ENCODE results near the gene ATG4C.

Gene ATG4C

DNA sequence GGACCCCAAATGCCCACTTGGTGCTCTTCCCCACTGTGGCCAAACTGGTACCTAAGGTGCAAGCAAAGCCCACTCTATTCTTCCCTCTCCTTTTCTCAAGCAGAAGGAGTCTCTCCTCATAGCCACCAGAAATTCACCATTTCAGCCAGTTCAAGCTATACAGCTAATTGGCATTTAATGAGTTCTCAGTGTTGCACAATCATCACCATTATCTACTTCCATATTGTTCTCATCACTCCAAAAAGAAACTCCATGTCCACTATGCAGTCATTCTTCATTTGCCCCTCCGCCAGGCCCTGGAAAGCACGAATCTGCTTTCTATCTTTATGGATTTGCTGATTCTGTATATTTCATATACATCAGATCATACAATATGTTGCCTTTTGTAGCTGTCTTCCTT, 9.9 kb upstream of the ATG4C start:
- no peaks in the 10 kb centered on the region for H3K4me1 ChIP-seq (ENCODE audit: insufficient read depth, low read length, severe bottlenecking)
- no peak overlapping the region for H3K27ac ChIP-seq (ENCODE audit: low read depth, low read length, poor library complexity, severe bottlenecking)

DNA sequence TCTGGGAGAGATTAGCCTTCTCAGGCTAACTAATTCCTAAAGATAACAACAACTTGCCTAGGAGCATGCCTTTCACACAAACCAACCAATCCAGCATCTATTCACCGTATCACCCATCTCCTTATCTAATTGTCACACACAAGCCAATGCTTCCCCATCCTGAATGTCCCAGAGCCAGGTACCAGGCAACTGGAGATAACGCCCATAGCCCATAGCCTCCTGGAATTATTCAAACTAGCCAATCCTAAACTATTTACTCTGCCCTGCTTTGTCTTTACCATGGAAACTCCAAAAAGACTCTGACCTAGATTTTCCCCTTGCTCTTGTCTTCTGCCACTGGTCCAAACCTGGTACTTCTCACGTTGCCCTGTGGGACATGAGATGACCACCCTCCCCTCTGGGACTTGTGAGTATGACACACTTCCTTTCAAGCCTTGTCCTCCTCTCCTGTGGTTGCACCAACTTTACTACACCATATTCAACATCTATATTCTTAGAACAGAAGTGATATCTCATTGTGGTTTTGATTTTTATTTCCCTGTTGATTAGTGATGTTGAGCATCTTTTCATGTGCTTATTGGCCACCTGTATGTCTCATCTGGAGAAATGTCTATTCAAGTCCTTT, 8.8 kb upstream of the ATG4C start:
- Histone ChIP-seq H3K9me2 (ENCODE audit: low read depth, low read length) (no peaks in the 10 kb centered on the region), H4K20me1 (ENCODE audit: insufficient read depth, low read length) (no peaks in the 10 kb centered on the region), H3F3A (ENCODE audit: insufficient read depth, low read length) (no peaks in the 10 kb centered on the region), H3K4me2 (ENCODE audit: low read length) (no peak overlapping the region), H3K4me3 (ENCODE audit: low read depth, low read length, poor library complexity, severe bottlenecking) (no peak overlapping the region), H3K9ac (ENCODE audit: low read length) (no peak overlapping the region), H2AFZ (ENCODE audit: low read length) (no peak overlapping the region), H3K79me2 (ENCODE audit: insufficient read depth, low read length) (no peaks in the 10 kb centered on the region), H3K9me3 (ENCODE audit: low read length) (no peaks in the 10 kb centered on the region), H3K27me3 (ENCODE audit: insufficient read depth, low read length) (no peaks in the 10 kb centered on the region), H3K4me1 (ENCODE audit: insufficient read depth, low read length, severe bottlenecking) (no peaks in the 10 kb centered on the region), H3K36me3 (ENCODE audit: insufficient read depth, low read length) (no peaks in the 10 kb centered on the region), H3K27ac (ENCODE audit: low read depth, low read length, poor library complexity, severe bottlenecking) (no peak overlapping the region)
- TF ChIP-seq, protein P1, sequence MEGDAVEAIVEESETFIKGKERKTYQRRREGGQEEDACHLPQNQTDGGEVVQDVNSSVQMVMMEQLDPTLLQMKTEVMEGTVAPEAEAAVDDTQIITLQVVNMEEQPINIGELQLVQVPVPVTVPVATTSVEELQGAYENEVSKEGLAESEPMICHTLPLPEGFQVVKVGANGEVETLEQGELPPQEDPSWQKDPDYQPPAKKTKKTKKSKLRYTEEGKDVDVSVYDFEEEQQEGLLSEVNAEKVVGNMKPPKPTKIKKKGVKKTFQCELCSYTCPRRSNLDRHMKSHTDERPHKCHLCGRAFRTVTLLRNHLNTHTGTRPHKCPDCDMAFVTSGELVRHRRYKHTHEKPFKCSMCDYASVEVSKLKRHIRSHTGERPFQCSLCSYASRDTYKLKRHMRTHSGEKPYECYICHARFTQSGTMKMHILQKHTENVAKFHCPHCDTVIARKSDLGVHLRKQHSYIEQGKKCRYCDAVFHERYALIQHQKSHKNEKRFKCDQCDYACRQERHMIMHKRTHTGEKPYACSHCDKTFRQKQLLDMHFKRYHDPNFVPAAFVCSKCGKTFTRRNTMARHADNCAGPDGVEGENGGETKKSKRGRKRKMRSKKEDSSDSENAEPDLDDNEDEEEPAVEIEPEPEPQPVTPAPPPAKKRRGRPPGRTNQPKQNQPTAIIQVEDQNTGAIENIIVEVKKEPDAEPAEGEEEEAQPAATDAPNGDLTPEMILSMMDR (IDR thresholded peaks at IDR 0.05; ENCODE audit: low read length) = no peak
- TF ChIP-seq EZH2 (IDR thresholded peaks at IDR 0.05; ENCODE audit: borderline replicate concordance, low read length) = no peak

More for the DNA sequence above, 9.9 kb upstream of the ATG4C start:
- H3K4me2 ChIP-seq (ENCODE audit: low read length) = no peak overlapping the region
- H2AFZ ChIP-seq (ENCODE audit: low read length) = no peak overlapping the region
- H3K27me3 ChIP-seq (ENCODE audit: insufficient read depth, low read length) = no peaks in the 10 kb centered on the region
- no peaks in the 10 kb centered on the region for H3K9me3 ChIP-seq (ENCODE audit: low read length)
- H3K79me2 ChIP-seq (ENCODE audit: insufficient read depth, low read length) = no peaks in the 10 kb centered on the region
- H4K20me1 ChIP-seq (ENCODE audit: insufficient read depth, low read length) = no peaks in the 10 kb centered on the region
- no peak for TF ChIP-seq EZH2 (IDR thresholded peaks at IDR 0.05; ENCODE audit: borderline replicate concordance, low read length)
- TF ChIP-seq, protein P1 (IDR thresholded peaks at IDR 0.05; ENCODE audit: low read length) = no peak
- no peaks in the 10 kb centered on the region for H3K36me3 ChIP-seq (ENCODE audit: insufficient read depth, low read length)
- H3K9me2 ChIP-seq (ENCODE audit: low read depth, low read length) = no peaks in the 10 kb centered on the region
- no peaks in the 10 kb centered on the region for H3F3A ChIP-seq (ENCODE audit: insufficient read depth, low read length)
- no peak overlapping the region for H3K4me3 ChIP-seq (ENCODE audit: low read depth, low read length, poor library complexity, severe bottlenecking)
- H3K9ac ChIP-seq (ENCODE audit: low read length) = no peak overlapping the region

DNA sequence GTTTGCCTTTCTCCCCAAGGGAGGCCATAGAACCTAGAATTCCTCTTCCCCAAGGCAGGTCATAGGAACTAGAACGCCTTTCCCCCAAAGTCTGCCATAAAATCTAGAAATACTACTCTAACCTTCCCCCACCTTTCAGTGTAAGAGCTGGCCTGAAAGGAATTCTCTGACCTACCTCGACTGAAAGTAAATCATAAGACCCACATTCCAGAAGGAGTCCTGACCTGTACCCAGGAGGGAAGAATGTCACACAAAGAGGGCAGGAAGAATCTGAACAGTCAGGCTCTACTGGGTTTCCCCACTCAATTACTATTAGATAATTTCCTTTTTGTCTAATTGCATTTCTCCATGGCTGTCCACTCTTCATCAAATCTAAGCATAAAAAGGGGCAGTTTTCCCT, 5.7 kb upstream of the ATG4C start:
- no peaks in the 10 kb centered on the region for H3K79me2 ChIP-seq (ENCODE audit: insufficient read depth, low read length)
- no peak overlapping the region for H3K27ac ChIP-seq (ENCODE audit: low read depth, low read length, poor library complexity, severe bottlenecking)
- no peaks in the 10 kb centered on the region for H3K9me3 ChIP-seq (ENCODE audit: low read length)
- H3F3A ChIP-seq (ENCODE audit: insufficient read depth, low read length) = no peaks in the 10 kb centered on the region
- H3K4me3 ChIP-seq (ENCODE audit: low read depth, low read length, poor library complexity, severe bottlenecking) = no peak overlapping the region
- H3K4me2 ChIP-seq (ENCODE audit: low read length) = no peak overlapping the region
- H3K9me2 ChIP-seq (ENCODE audit: low read depth, low read length) = no peaks in the 10 kb centered on the region
- TF ChIP-seq, protein P1 (IDR thresholded peaks at IDR 0.05; ENCODE audit: low read length) = no peak
- TF ChIP-seq EZH2 (IDR thresholded peaks at IDR 0.05; ENCODE audit: borderline replicate concordance, low read length) = no peak
- no peaks in the 10 kb centered on the region for H3K36me3 ChIP-seq (ENCODE audit: insufficient read depth, low read length)
- H3K9ac ChIP-seq (ENCODE audit: low read length) = no peak overlapping the region
- H3K4me1 ChIP-seq (ENCODE audit: insufficient read depth, low read length, severe bottlenecking) = peaks cover under 1% of the 10 kb centered on the region
- H3K27me3 ChIP-seq (ENCODE audit: insufficient read depth, low read length) = no peaks in the 10 kb centered on the region
- H4K20me1 ChIP-seq (ENCODE audit: insufficient read depth, low read length) = no peaks in the 10 kb centered on the region
- no peak overlapping the region for H2AFZ ChIP-seq (ENCODE audit: low read length)
